Loucy (cell line): Measurements from ENCODE around the gene CCDC85C.

Experiments used
- H2AFZ ChIP-seq: fragments of 200-600 bp; sonication (generic); 2 replicates; pipeline ENCODE4 v1.6.0; 2016; ENCODE audit warnings: antibody characterized with exemption, mild to moderate bottlenecking, low read length, moderate library complexity
- H3F3A ChIP-seq: fragments of 200-600 bp; 2 replicates; pipeline ENCODE4 v1.6.0; 2016; ENCODE audit warnings: antibody characterized with exemption, low read depth, mild to moderate bottlenecking
- H3K27me3 ChIP-seq: fragments of 200-600 bp; sonication (generic); 2 replicates; pipeline ENCODE4 v1.6.1; 2014; ENCODE audit warnings: low read length, mild to moderate bottlenecking; ENCODE audit not compliant: insufficient read depth, poor library complexity, severe bottlenecking
- H3K36me3 ChIP-seq: fragments of 200-600 bp; sonication (generic); 2 replicates; pipeline ENCODE4 v1.6.1; 2016; ENCODE audit warnings: low read length; ENCODE audit not compliant: insufficient read depth
- H3K4me1 ChIP-seq: fragments of 200-600 bp; sonication (generic); 2 replicates; pipeline ENCODE4 v1.5.1; 2014; ENCODE audit warnings: low read length, mild to moderate bottlenecking; ENCODE audit not compliant: insufficient read depth, poor library complexity, severe bottlenecking
- H3K4me2 ChIP-seq: fragments of 200-600 bp; sonication (generic); 2 replicates; pipeline ENCODE4 v1.6.0; 2014; ENCODE audit warnings: antibody characterized with exemption, low read length, low read depth, mild to moderate bottlenecking; ENCODE audit not compliant: poor library complexity, severe bottlenecking
- H3K4me3 ChIP-seq: fragments of 200-600 bp; sonication (generic); 2 replicates; pipeline ENCODE4 v1.5.1; 2014; ENCODE audit warnings: low read length, mild to moderate bottlenecking, mixed read lengths; ENCODE audit not compliant: poor library complexity, severe bottlenecking
- H3K79me2 ChIP-seq: fragments of 200-600 bp; sonication (generic); 2 replicates; pipeline ENCODE4 v1.6.1; 2014; ENCODE audit warnings: low read length; ENCODE audit not compliant: insufficient read depth
- H3K9ac ChIP-seq: fragments of 200-600 bp; sonication (generic); 2 replicates; pipeline ENCODE4 v1.6.0; 2014; ENCODE audit warnings: mild to moderate bottlenecking, low read depth, low read length, moderate library complexity; ENCODE audit not compliant: poor library complexity, severe bottlenecking
- H3K9me2 ChIP-seq: fragments of 200-600 bp; sonication (generic); replicated peaks from 2 replicates; pipeline ENCODE4 v1.6.1; 2016; ENCODE audit warnings: low read depth, low read length, mixed read lengths
- H3K9me3 ChIP-seq: fragments of 200-600 bp; sonication (generic); 2 replicates; pipeline ENCODE4 v1.6.1; 2014; ENCODE audit warnings: mild to moderate bottlenecking, antibody characterized with exemption, low read length, low read depth; ENCODE audit not compliant: insufficient read depth
- H4K20me1 ChIP-seq: fragments of 200-600 bp; sonication (generic); 2 replicates; pipeline ENCODE4 v1.6.0; 2014; ENCODE audit warnings: antibody characterized with exemption, low read length, mild to moderate bottlenecking; ENCODE audit not compliant: insufficient read depth, poor library complexity, severe bottlenecking
- EZH2phosphoT487 ChIP-seq: fragments of 200-600 bp; IDR thresholded peaks from 2 replicates; pipeline ENCODE4 v1.6.1; 2018; ENCODE audit warnings: antibody characterized with exemption, mild to moderate bottlenecking, moderate library complexity, borderline replicate concordance
- TF ChIP-seq, protein P1 (sequence below): fragments of 200-600 bp; sonication (generic); conservative IDR thresholded peaks from 2 replicates; pipeline ENCODE4 v1.5.1; 2014; ENCODE audit warnings: mild to moderate bottlenecking, antibody characterized with exemption, low read length

CCDC85C gene

DNA sequence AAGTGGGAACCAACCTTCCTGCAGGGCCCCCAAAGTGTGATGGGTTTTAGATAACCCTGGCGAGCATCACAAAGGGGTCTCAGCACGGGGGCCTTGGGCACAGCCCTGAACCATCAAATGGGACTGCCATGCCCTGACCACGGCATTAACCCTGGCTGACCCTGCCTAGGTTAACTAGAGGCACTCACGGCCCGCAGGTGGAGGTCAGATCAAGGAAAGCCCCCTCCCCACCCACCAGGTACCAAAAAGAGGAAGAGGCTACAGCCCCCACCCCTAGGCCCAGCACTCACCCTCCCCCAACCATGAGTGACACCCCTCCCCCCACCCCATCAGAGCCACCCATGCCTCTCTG is 80.3 kb downstream of the CCDC85C start:
- Histone ChIP-seq H3K4me1 (no peaks in the 10 kb centered on the region), H3K36me3 (no peaks in the 10 kb centered on the region), H3F3A (no peaks in the 10 kb centered on the region), H4K20me1 (peaks cover 3% of the 10 kb centered on the region), H3K9me3 (no peaks in the 10 kb centered on the region), H3K27me3 (no peaks in the 10 kb centered on the region), H3K4me2 (no peak overlapping the region), H2AFZ (no peak overlapping the region), H3K9me2 (no peaks in the 10 kb centered on the region), H3K79me2 (no peaks in the 10 kb centered on the region), H3K4me3 (no peak overlapping the region), H3K9ac (no peak overlapping the region)
- TF ChIP-seq EZH2phosphoT487: no peak
- TF ChIP-seq, protein P1, sequence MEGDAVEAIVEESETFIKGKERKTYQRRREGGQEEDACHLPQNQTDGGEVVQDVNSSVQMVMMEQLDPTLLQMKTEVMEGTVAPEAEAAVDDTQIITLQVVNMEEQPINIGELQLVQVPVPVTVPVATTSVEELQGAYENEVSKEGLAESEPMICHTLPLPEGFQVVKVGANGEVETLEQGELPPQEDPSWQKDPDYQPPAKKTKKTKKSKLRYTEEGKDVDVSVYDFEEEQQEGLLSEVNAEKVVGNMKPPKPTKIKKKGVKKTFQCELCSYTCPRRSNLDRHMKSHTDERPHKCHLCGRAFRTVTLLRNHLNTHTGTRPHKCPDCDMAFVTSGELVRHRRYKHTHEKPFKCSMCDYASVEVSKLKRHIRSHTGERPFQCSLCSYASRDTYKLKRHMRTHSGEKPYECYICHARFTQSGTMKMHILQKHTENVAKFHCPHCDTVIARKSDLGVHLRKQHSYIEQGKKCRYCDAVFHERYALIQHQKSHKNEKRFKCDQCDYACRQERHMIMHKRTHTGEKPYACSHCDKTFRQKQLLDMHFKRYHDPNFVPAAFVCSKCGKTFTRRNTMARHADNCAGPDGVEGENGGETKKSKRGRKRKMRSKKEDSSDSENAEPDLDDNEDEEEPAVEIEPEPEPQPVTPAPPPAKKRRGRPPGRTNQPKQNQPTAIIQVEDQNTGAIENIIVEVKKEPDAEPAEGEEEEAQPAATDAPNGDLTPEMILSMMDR: no peak

DNA sequence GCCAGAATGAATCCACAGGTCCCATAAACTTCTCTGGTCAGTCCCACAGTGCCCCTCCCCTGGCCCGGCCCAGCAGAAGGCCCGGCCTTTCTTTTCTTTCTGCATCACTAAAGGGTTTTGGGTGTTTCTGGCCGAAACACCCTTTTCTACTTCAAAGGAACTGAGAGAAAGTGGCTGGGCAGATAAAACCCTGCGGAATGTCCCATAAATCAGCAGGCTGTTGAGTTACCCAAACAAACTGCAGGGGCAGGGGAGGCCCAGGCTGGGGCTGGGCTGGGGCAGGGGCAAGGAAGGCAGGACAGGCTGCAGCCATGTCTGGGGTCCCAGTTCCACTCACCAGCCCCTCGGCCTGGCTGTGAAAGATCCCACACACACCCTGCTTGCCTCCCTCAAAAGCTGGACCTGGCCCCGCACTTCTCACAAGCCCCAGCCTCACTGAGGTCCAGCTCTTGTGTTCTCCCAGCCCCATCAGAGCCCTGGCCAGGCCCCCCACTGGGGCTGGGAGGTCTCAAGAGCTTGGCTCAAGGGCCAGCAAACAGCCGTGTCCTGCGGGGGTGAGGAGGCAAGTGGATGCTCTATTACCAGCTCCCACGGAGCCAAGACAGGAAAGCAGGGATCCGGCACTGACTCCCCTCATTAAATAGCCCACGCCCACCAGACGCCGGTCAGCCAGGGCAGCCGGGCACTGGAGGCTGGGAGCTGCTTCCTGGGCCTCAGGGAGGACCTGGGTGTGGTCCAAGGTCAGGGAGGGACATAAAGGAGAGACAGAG is 80.9 kb downstream of the CCDC85C start:
- no peak overlapping the region for H3K4me3 ChIP-seq
- no peak overlapping the region for H3K9ac ChIP-seq
- TF ChIP-seq, protein P1: no peak
- TF ChIP-seq EZH2phosphoT487: no peak
- no peaks in the 10 kb centered on the region for H3F3A ChIP-seq
- H2AFZ ChIP-seq: no peak overlapping the region
- no peaks in the 10 kb centered on the region for H3K27me3 ChIP-seq
- no peak overlapping the region for H3K4me2 ChIP-seq
- H3K9me2 ChIP-seq: no peaks in the 10 kb centered on the region
- no peaks in the 10 kb centered on the region for H3K79me2 ChIP-seq
- H3K9me3 ChIP-seq: no peaks in the 10 kb centered on the region
- no peaks in the 10 kb centered on the region for H3K36me3 ChIP-seq
- H4K20me1 ChIP-seq: peaks cover 8% of the 10 kb centered on the region
- no peaks in the 10 kb centered on the region for H3K4me1 ChIP-seq

DNA sequence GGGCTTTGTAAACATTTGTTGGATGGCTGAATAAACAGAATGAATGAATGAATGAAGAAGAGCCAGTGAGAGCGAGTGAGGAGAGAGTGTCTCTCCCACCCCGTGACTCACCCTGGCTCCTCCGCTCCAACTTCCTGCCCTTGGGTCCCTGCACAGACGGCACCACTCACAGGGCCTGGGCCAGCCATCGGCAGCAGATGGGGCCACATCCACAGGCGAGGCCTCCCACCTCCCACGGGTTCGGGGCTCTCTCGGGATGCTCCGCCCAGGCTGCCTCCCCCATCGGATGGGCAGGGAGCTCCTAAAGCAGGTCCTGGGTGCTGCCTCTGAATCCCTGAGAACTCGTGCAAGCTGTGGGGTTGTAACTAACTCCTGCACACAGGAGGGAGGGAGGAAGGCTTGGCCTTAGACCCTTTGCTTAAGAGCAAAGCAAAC is 81.5 kb downstream of the CCDC85C start:
- peaks cover 8% of the 10 kb centered on the region for H4K20me1 ChIP-seq
- no peak overlapping the region for H3K9ac ChIP-seq

More for the DNA sequence above, 81.5 kb downstream of the CCDC85C start:
- Histone ChIP-seq H3K4me1 (no peaks in the 10 kb centered on the region), H3K9me3 (no peaks in the 10 kb centered on the region), H3K4me3 (no peak overlapping the region), H3K36me3 (no peaks in the 10 kb centered on the region), H2AFZ (no peak overlapping the region), H3K79me2 (no peaks in the 10 kb centered on the region), H3K27me3 (no peaks in the 10 kb centered on the region), H3K9me2 (no peaks in the 10 kb centered on the region), H3K4me2 (no peak overlapping the region), H3F3A (no peaks in the 10 kb centered on the region)
- TF ChIP-seq EZH2phosphoT487: no peak
- TF ChIP-seq, protein P1: no peak
